ENCODE measurements around the gene PDK4. TPM values are rescaled to one million over a fixed set of nuclear protein-coding genes. Genes with fewer than 3 reads are reported as not detected.
"Not testable (repeated sequence)": the region's sequence is repeated elsewhere in the genome, so short reads cannot be mapped to it uniquely, and the experiment has no call there.

The PDK4 gene
- total RNA-seq, 1 donor from 2014 or later, result 0.53 TPM

DNA sequence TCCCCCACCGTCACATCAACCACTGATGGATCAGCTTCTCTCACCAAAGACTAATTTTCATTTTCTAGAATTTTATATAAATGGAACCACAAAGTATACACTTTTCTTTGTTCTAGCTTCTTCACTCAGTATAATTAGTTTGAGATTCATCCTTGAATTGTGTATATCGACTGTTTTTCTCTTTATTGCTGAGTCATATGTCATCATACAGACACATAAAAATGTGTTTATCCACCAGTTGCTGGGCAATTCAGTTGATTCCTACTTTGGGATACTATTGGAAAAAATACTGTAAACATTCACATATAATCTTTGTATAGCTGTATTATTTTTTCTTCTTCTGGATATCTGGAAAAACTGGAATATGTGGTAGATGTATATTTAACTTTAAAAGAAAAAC is 26.6 kb downstream of the PDK4 start:
- Mint-ChIP-seq H3K27me3 (peaks cover 2% of the 10 kb centered on the region), H3K4me3 (no peak overlapping the region), H3K4me1 (no peaks in the 10 kb centered on the region), H3K36me3 (ENCODE audit: low read depth) (no peaks in the 10 kb centered on the region), H3K9me3 (no peaks in the 10 kb centered on the region), H3K27ac (no peak overlapping the region)
- DNase-seq (no peak), ATAC-seq (ENCODE audit: low read depth) (no peak)
- ChIA-PET POLR2A (no interaction called here), CTCF (no interaction called here)
- intact Hi-C loops (cut with micrococcal nuclease), result no loop called here
- TF ChIP-seq, protein P1, sequence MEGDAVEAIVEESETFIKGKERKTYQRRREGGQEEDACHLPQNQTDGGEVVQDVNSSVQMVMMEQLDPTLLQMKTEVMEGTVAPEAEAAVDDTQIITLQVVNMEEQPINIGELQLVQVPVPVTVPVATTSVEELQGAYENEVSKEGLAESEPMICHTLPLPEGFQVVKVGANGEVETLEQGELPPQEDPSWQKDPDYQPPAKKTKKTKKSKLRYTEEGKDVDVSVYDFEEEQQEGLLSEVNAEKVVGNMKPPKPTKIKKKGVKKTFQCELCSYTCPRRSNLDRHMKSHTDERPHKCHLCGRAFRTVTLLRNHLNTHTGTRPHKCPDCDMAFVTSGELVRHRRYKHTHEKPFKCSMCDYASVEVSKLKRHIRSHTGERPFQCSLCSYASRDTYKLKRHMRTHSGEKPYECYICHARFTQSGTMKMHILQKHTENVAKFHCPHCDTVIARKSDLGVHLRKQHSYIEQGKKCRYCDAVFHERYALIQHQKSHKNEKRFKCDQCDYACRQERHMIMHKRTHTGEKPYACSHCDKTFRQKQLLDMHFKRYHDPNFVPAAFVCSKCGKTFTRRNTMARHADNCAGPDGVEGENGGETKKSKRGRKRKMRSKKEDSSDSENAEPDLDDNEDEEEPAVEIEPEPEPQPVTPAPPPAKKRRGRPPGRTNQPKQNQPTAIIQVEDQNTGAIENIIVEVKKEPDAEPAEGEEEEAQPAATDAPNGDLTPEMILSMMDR (IDR thresholded peaks at IDR 0.05), result no peak

DNA sequence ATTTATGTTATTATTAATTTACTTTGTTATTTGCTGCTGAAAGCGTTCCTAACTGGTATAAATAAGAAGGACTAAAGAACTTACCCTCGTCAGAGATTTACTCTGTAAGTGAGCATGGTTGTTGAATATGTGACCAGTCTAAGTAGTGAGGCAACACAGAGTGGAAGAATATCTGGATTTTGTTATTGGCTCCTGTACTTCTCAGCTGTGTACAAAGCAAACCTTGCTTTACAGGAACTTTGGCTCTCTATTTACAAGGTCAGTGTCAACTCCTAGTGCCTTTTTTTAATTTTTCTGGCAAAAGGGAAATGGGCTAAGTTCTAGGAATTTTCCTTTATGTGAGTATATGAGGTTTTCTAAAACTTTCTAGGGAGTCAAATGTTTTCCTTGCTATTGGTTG is 35.6 kb downstream of the PDK4 start:
- Mint-ChIP-seq H3K4me1 (no peaks in the 10 kb centered on the region), H3K27me3 (peaks cover 2% of the 10 kb centered on the region), H3K36me3 (ENCODE audit: low read depth) (no peaks in the 10 kb centered on the region), H3K27ac (no peak overlapping the region), H3K9me3 (no peaks in the 10 kb centered on the region), H3K4me3 (no peak overlapping the region)
- ChIA-PET CTCF (no interaction called here), POLR2A (no interaction called here)
- intact Hi-C loops (cut with micrococcal nuclease), result no loop called here
- no peak for DNase-seq
- TF ChIP-seq, protein P1 (IDR thresholded peaks at IDR 0.05), result no peak
- no peak for ATAC-seq (ENCODE audit: low read depth)

DNA sequence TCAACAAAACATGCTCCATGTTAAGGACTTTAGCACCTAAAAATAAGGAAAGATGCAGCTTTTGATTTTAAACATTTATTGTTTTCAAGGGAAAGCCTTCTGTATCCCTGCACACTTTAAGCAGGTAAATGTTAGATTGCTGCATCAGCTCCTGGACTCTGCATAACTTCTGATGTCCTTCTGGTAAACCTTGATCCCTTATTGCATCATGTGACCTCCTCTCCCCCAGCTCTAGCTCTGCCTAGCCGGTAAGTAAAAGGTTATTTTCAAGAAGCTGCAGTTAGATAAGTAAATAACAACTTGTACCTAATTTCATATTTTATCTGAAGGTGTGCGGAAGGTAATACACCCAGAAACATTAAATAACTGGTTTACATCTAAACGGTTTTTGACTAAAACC is 37.5 kb downstream of the PDK4 start:
- Mint-ChIP-seq H3K27ac (no peak overlapping the region), H3K4me3 (no peak overlapping the region), H3K36me3 (ENCODE audit: low read depth) (no peaks in the 10 kb centered on the region), H3K9me3 (no peaks in the 10 kb centered on the region), H3K27me3 (peaks cover 2% of the 10 kb centered on the region), H3K4me1 (no peaks in the 10 kb centered on the region)
- TF ChIP-seq, protein P1 (IDR thresholded peaks at IDR 0.05), result no peak
- intact Hi-C loops (cut with micrococcal nuclease), result no loop called here
- ChIA-PET CTCF (interaction anchor here (1.3 kb wide), 1 partner anchor 127 kb away, joined by 4 read pairs; no protein-coding TSS in a partner anchor), POLR2A (no interaction called here)
- DNase-seq (no peak), ATAC-seq (ENCODE audit: low read depth) (no peak)

DNA sequence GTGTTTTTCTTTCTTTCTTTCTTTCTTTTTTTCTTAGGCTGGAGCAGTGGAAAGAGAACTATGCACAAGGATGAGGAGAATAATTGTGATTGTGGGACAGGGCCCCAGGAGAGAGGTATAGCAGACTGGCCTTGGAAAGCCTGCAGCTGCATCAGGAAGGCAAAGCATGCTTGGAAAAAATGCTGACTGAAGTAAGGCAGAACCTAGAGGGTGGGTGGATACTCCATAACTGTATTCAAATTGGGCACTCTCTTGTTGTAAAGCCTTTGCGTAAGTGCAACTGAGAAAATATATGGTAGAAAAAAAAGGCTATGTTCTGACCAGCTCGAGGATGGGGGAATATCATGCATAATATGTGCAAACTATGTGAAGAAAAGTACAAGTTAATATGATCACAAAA is 39.5 kb downstream of the PDK4 start:
- CTCF ChIA-PET, result no interaction called here
- peaks cover 4% of the 10 kb centered on the region for H3K27me3 Mint-ChIP-seq
- no peak overlapping the region for H3K4me3 Mint-ChIP-seq
- no peaks in the 10 kb centered on the region for H3K4me1 Mint-ChIP-seq
- DNase-seq (no peak), ATAC-seq (ENCODE audit: low read depth) (no peak)
- no peaks in the 10 kb centered on the region for H3K36me3 Mint-ChIP-seq (ENCODE audit: low read depth)
- POLR2A ChIA-PET, result no interaction called here
- H3K27ac Mint-ChIP-seq, result no peak overlapping the region
- intact Hi-C loops (cut with micrococcal nuclease), result no loop called here
- H3K9me3 Mint-ChIP-seq, result no peaks in the 10 kb centered on the region
- TF ChIP-seq, protein P1 (IDR thresholded peaks at IDR 0.05), result no peak

DNA sequence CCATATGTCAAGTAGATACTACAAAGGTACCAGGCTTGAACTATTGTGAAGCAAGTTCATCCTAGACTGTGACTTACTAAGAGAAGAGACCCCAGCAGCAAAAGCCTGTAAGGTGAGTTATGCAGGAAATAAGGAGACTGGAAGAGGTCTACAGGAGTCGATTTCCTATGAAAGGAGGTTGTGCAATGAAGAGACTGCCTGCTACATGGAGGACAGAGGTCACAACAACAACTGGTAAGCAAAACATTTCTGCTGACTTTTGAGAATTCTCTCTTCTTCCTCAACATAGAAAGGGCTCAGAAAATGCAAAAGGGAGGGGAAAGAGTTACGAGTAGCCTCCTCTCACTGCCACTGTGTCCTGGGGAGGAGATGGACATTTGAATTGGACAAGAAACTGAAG is 42.4 kb downstream of the PDK4 start:
- intact Hi-C loops (cut with micrococcal nuclease), result no loop called here
- ChIA-PET POLR2A (no interaction called here), CTCF (no interaction called here)
- TF ChIP-seq, protein P1 (IDR thresholded peaks at IDR 0.05), result no peak
- no peak overlapping the region for H3K27ac Mint-ChIP-seq
- H3K9me3 Mint-ChIP-seq, result no peaks in the 10 kb centered on the region
- ATAC-seq (ENCODE audit: low read depth) (no peak), DNase-seq (no peak)
- H3K4me1 Mint-ChIP-seq, result no peaks in the 10 kb centered on the region
- peaks cover 4% of the 10 kb centered on the region for H3K27me3 Mint-ChIP-seq
- H3K4me3 Mint-ChIP-seq, result no peak overlapping the region
- no peaks in the 10 kb centered on the region for H3K36me3 Mint-ChIP-seq (ENCODE audit: low read depth)

DNA sequence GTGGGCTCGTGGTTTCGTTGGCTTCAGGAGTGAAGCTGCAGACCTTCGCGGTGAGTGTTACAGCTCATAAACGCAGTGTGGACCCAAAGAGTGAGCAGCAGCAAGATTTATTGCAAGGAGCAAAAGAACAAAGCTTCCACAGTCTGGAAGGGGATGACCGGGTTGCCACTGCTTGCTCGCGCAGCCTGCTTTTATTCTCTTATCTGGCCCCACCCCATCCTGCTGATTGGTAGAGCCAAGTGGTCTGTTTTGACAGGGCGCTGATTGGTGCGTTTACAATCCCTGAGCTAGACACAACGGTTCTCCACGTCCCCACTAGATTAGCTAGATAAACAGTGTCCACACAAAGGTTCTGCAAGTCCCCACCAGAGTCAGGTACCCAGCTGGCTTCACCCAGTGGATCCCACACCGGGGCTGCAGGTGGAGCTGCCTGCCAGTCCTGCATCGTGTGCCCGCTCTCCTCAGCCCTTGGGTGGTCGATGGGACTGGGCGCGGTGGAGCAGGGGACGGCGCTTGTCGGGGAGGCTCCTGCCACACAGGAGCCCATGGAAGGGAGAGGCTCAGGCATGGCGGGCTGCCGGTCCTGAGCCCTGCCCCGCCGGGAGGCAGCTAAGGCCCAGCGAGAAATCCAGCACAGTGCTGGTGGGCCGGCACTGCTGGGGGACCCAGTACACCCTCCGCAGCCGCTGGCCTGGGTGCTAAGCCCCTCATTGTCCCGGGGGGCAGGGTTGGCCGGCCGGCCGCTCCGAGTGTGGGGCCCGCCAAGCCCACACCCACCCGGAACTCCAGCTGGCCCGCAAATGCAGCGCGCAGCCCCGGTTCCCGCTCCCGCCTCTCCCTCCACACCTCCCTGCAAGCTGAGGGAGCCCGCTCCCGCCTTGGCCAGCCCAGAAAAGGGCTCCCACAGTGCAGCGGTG is 44.0 kb downstream of the PDK4 start:
- H3K27me3 Mint-ChIP-seq; DNase-seq; H3K4me1 Mint-ChIP-seq; POLR2A ChIA-PET; ATAC-seq (ENCODE audit: low read depth); CTCF ChIA-PET; H3K4me3 Mint-ChIP-seq; H3K27ac Mint-ChIP-seq; intact Hi-C loops (cut with micrococcal nuclease); H3K9me3 Mint-ChIP-seq; H3K36me3 Mint-ChIP-seq (ENCODE audit: low read depth): not testable (repeated sequence)

All from activated B cell treated with CpG ODN at 0.5 μM for 24 hours (primary cell).